GM12873 (cell line): ENCODE data around the gene CMC1.

Experiments used
- TF ChIP-seq, protein P1 (sequence below): IDR thresholded peaks from 2 replicates; pipeline ENCODE4 v1.5.1; 2012; ENCODE audit warnings: low read depth, mild to moderate bottlenecking, moderate library complexity, low read length, control low read depth; ENCODE audit not compliant: insufficient read depth; ENCODE audit errors: missing control alignments

Gene CMC1

DNA sequence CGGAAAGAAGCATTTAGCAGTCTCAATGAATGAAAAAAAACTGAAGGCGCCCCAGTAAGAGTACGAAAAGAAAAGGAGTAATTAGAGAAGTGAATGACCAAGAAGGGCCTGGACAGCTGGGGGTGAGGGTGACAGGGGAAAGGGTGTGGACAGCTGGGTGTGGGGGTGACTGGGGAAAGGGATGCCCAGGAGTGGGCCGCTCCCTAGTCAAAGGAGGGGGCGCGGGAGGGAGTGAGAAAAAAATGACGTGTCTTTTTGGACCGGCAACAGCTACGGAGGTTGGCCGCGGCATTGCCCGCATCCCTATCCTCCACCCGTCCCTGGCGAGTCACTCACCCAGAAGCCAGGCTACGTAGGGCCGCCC is 106.8 kb downstream of the CMC1 start:
- TF ChIP-seq, protein P1, sequence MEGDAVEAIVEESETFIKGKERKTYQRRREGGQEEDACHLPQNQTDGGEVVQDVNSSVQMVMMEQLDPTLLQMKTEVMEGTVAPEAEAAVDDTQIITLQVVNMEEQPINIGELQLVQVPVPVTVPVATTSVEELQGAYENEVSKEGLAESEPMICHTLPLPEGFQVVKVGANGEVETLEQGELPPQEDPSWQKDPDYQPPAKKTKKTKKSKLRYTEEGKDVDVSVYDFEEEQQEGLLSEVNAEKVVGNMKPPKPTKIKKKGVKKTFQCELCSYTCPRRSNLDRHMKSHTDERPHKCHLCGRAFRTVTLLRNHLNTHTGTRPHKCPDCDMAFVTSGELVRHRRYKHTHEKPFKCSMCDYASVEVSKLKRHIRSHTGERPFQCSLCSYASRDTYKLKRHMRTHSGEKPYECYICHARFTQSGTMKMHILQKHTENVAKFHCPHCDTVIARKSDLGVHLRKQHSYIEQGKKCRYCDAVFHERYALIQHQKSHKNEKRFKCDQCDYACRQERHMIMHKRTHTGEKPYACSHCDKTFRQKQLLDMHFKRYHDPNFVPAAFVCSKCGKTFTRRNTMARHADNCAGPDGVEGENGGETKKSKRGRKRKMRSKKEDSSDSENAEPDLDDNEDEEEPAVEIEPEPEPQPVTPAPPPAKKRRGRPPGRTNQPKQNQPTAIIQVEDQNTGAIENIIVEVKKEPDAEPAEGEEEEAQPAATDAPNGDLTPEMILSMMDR: no peak

DNA sequence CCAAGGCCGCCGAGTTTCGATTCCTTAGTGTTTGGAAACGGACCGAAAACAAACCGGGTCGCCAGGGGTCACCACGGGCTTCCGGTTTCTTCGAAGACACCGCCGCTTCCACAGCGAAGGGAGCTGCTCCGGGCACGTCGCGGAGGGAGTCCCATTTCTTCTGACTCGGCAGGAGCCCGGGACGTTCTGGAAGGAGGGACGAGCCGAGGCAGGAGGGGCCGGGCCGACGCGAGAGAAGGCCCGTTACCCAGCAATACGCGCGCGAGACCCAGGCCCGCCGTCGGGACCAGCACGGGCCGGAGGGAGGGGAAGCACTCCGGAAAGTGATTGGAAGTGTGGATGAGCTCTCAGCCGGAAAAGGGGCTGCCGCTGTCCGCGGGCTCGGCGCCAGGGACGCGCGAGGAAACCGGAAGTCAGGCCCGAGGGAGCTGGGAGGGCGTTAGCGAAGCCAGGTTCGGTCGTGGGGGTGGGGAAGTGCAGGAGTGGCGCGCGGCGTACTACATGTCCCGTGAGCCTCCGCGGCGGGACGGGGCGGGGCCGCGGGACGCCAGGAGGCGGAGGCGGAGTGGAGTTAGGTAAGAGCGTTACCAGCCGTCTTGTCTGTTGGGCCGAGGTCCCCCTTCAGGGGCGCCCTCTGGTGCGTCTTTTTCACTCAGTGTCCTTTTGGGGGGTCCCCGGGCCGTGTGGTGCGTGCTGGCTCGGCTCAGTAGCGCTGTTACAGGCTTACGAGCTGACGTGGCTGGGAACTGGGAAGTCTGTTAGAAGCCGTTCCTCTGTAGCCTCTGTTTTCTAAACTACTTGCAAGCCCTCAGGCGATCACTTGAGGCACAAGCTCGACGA is 107.4 kb downstream of the CMC1 start, which contains the start of the genes AZI2 and ZCWPW2:
Gene AZI2, minus strand, starts transcription at position 196 of the 840 bp plus-strand sequence. CDS start 8,207 bp downstream, outside the sequence.
Gene ZCWPW2, plus strand, starts transcription at position 93 of the 840 bp plus-strand sequence. CDS start 64,348 bp downstream, outside the sequence.
- TF ChIP-seq, protein P1: peak; percentile 29

DNA sequence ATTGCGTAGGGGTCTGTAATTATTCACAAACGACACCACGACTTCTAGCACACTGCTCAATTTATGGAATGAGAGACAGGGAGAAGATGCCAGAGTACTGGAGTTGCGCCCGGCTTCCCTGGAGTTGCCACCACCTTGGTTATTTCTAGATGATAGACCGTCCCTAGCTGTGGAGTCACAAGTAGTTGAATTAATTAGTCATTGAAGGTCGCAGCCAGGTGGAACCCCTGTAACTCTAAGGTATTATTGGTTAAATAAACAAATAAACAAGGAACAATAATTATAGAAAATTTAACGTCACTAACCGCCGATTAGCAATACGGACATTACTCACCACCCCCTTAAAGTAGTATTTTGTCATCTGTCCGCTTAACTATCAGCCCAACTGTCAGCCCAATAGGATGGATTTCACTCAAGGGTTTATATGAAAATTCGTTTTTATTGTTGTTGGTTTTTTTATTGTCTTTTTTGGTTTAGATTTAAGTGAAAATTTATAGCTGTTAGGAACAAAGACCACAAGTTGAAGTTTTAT is 108.1 kb downstream of the CMC1 start:
- TF ChIP-seq, protein P1: peak; percentile 11
